ENCODE measurements around the gene RBM26. TPM values are rescaled to one million over a fixed set of nuclear protein-coding genes. Genes with fewer than 3 reads are reported as not detected.

RBM26 gene
- total RNA-seq, 4 donors from 2014 or later, result 14.9 to 44.8 (median 23.1) TPM

DNA sequence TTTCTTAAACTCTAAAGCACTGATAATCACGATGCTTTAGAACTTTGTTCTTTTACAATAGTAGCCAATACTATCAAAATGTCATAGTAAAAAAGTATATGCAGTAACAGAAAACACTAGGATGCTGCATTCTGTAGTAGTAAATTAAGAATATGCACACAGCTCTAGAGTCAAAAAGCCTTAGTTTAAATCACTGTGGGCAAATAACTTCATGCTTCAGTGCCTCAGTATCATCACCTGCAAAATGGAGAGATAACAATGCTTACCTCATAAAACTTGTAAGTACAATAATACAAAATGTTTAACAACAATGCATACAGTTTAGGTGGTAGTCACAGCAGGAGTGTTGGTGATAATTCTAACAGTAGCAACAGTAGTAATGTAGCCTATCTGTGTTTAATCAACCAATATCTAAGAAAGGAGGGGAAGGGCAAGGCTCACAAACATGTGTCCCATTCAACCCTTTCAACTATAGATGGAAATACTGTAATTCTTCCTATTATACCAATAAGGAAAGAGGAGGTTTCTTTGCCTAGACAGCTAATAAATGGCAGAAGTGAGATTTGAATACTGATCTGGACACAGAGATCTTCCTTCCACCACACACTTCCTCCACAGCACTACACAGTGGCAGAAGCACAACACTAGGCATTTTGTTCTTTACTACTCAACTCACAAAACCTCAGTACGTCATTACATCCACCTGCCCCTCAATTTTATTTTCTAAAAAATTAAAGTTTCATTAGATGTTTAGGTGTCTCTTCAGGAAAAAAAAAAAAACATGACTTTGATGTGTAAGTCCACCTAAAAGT, 4.6 kb downstream of the RBM26 start:
- intact Hi-C loops (cut with DNase I; ENCODE audit: low total_unique reads), result loop anchor here (10.0 kb wide), 1 partner anchor 233 kb away; no protein-coding TSS in a partner anchor
- in situ Hi-C loops (cut with MboI; ENCODE audit: low sequenced_read_pairs in 4 of 4), result loop anchor here in 2 of 4 donors (25.0 kb wide), 1 partner anchor 936 kb away; the partner anchor contains the start of gene SPRY2 (in 2 of the 2)
- TF ChIP-seq, protein P1, sequence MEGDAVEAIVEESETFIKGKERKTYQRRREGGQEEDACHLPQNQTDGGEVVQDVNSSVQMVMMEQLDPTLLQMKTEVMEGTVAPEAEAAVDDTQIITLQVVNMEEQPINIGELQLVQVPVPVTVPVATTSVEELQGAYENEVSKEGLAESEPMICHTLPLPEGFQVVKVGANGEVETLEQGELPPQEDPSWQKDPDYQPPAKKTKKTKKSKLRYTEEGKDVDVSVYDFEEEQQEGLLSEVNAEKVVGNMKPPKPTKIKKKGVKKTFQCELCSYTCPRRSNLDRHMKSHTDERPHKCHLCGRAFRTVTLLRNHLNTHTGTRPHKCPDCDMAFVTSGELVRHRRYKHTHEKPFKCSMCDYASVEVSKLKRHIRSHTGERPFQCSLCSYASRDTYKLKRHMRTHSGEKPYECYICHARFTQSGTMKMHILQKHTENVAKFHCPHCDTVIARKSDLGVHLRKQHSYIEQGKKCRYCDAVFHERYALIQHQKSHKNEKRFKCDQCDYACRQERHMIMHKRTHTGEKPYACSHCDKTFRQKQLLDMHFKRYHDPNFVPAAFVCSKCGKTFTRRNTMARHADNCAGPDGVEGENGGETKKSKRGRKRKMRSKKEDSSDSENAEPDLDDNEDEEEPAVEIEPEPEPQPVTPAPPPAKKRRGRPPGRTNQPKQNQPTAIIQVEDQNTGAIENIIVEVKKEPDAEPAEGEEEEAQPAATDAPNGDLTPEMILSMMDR (IDR thresholded peaks at IDR 0.05 in 4 of 5, conservative IDR thresholded peaks at IDR 0.05 in 1 of 5), result no peak
- TF ChIP-seq POLR2A (IDR thresholded peaks at IDR 0.05), result no peak
- no peak overlapping the region for H3K4me3 ChIP-seq
- ATAC-seq, result no peak
- H3K36me3 ChIP-seq, result peaks cover 0 to 6% of the 10 kb centered on the region in 2 donors
- H3K27me3 ChIP-seq, result no peaks in the 10 kb centered on the region
- H3K27ac ChIP-seq, result peak overlapping the region; percentile 94 to 98 (median 96)
- H3K4me1 ChIP-seq, result peaks cover 37 to 57% of the 10 kb centered on the region in 2 donors
- H3K9me3 ChIP-seq, result no peaks in the 10 kb centered on the region
- no peak for DNase-seq

DNA sequence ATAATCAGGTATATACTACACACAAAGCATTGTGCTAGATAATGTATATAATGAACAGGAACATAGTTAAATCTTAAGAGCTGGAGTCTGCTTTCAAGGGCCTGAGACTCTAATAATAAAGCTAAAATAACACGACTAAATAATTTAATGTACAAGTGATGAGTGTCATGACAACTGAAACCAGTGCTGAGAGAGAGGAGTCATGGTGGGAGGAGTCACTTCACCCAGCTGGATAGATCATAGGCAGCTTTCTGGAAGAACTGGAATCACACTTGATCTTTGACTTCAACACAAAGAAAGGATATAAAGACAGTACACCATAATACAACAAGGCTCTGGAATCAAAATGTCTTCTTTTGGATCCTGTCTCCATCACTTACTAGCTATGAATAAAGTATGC, 7.1 kb downstream of the RBM26 start:
- peaks cover 0 to 6% of the 10 kb centered on the region in 2 donors for H3K36me3 ChIP-seq
- intact Hi-C loops (cut with DNase I; ENCODE audit: low total_unique reads), result no loop called here
- TF ChIP-seq, protein P1 (IDR thresholded peaks at IDR 0.05 in 4 of 5, conservative IDR thresholded peaks at IDR 0.05 in 1 of 5), result no peak
- no peak for TF ChIP-seq POLR2A (IDR thresholded peaks at IDR 0.05)
- peak overlapping the region in 1 of 4 donors; percentile 98 for H3K27ac ChIP-seq
- no peak overlapping the region for H3K4me3 ChIP-seq
- peaks cover 25 to 45% of the 10 kb centered on the region in 2 donors for H3K4me1 ChIP-seq
- H3K9me3 ChIP-seq, result no peaks in the 10 kb centered on the region
- ATAC-seq (no peak), DNase-seq (no peak)
- no peaks in the 10 kb centered on the region for H3K27me3 ChIP-seq
- in situ Hi-C loops (cut with MboI; ENCODE audit: low sequenced_read_pairs in 4 of 4), result no loop called here

DNA sequence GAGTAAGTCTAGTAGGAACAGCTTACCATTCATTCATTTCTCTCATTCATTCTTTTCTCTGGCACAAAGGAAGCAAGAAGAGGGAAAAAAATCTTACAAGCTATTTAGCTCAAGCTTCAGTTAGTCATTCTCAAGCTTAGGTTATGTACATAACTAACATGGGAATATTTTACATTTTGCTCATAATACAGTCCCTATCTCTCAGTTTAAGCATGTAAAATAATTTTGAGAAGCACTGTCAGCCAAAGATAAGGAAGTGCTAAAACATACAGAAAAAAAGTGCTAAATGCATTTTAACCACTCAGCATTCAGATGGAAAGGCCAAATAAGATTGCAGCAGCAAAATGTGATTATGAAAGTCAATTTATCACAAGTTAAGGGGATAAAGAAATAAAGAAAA, 7.9 kb downstream of the RBM26 start:
- peaks cover 22 to 37% of the 10 kb centered on the region in 2 donors for H3K4me1 ChIP-seq
- TF ChIP-seq POLR2A (IDR thresholded peaks at IDR 0.05), result no peak
- TF ChIP-seq, protein P1 (IDR thresholded peaks at IDR 0.05 in 4 of 5, conservative IDR thresholded peaks at IDR 0.05 in 1 of 5), result no peak
- ATAC-seq, result no peak

DNA sequence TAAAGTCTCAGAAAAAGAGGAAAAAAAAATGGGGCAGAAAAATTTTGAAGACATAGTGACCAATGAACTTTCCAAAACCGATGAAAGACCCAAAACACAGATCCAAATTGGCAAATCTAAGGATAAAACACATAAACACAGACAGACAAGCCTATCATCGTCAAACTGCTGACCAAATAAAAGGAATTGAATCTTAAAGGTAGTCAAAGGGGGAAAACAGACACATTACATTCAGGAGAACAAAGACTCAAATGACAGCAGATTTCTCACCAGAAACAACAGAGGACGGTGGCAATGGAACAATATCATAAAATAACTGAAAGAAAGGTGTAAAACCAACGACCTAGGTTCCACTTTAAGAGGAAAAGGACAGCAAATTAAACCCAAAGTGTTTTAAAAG, 10.2 kb downstream of the RBM26 start:
- Histone ChIP-seq H3K9me3 (no peaks in the 10 kb centered on the region), H3K27ac (no peak overlapping the region), H3K4me3 (no peak overlapping the region), H3K27me3 (no peaks in the 10 kb centered on the region), H3K36me3 (peaks cover 0 to 6% of the 10 kb centered on the region in 2 donors), H3K4me1 (peaks cover 7 to 16% of the 10 kb centered on the region in 2 donors)
- no peak for ATAC-seq
- no peak for DNase-seq
- in situ Hi-C loops (cut with MboI; ENCODE audit: low sequenced_read_pairs in 4 of 4) (no loop called here), intact Hi-C loops (cut with DNase I; ENCODE audit: low total_unique reads) (no loop called here)
- TF ChIP-seq POLR2A (IDR thresholded peaks at IDR 0.05), result no peak
- TF ChIP-seq, protein P1 (IDR thresholded peaks at IDR 0.05 in 4 of 5, conservative IDR thresholded peaks at IDR 0.05 in 1 of 5), result no peak

More for the DNA sequence above, 7.9 kb downstream of the RBM26 start:
- Histone ChIP-seq H3K4me3 (no peak overlapping the region), H3K27me3 (no peaks in the 10 kb centered on the region), H3K9me3 (no peaks in the 10 kb centered on the region), H3K36me3 (peaks cover 0 to 6% of the 10 kb centered on the region in 2 donors), H3K27ac (peak overlapping the region in 1 of 4 donors; percentile 98)
- intact Hi-C loops (cut with DNase I; ENCODE audit: low total_unique reads), result no loop called here
- in situ Hi-C loops (cut with MboI; ENCODE audit: low sequenced_read_pairs in 4 of 4), result no loop called here
- no peak for DNase-seq
